ENCODE results near the gene NDUFAF5.
"Not testable (repeated sequence)": the region's sequence is repeated elsewhere in the genome, so short reads cannot be mapped to it uniquely, and the experiment has no call there.

Gene NDUFAF5

DNA sequence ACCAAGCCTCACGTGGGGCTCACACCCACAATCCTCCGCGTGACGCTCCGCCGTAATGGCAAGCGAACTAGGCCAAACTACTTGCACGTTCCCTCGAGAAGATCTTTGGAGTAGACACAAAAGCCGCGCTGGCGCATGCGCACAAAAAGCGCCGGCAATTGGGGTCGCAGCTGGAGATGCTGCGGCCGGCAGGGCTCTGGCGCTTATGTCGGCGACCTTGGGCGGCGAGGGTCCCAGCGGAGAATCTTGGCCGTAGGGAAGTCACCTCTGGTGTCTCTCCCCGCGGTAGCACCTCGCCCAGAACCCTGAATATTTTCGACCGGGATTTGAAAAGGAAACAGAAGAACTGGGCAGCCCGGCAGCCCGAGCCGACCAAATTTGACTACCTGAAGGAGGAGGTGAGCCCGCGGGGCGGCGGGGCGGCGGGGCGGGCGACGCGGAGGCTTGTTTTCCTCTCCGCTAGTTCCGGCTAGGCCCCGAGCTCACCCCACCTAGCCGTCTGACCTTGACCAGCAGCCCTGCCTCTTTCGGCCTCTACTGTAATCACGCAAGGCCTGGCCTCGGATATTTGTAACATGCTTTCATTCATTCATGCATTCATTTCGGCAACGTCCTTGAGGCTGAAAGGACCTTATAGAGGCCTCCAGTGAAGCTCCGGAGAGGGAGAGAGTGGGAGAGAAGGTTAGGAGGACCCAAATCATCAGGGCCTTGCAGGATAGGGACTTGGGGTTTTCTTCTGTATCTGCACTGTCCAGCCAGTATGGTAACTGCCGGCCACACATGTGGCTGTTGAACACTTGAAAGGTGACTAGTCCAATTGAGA, at the start of gene NDUFAF5, which contains the start of gene ESF1:
Gene NDUFAF5, plus strand, starts transcription at position 136 of the 823 bp plus-strand sequence. Its CDS starts 41 bp downstream, at position 177.
Gene ESF1, minus strand, starts transcription at position 27 of the 823 bp plus-strand sequence. CDS start 1,779 bp downstream, outside the sequence.
- peak; percentile 88 for DNase-seq (ENCODE audit: low spot score)

DNA sequence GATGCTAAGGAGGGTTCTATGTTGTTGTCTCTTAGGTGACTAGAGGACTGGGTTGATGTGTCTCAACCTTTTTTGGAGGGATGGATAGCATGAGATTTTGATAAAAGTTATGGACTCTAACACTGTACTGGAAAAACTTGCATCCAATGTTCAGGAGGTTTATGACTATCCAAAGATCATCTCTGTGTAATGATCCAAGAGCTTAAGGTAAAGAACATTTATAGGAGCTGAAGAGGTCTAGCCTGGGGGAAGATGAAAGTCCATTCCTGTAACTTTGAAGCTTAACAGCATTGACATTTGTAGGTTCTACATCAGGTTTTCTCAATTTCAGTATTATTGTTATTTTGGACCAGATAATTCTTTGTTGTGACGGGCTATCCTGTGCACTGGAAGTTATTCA, 49.0 kb upstream of the NDUFAF5 start:
- DNase-seq (ENCODE audit: low spot score) = no peak

DNA sequence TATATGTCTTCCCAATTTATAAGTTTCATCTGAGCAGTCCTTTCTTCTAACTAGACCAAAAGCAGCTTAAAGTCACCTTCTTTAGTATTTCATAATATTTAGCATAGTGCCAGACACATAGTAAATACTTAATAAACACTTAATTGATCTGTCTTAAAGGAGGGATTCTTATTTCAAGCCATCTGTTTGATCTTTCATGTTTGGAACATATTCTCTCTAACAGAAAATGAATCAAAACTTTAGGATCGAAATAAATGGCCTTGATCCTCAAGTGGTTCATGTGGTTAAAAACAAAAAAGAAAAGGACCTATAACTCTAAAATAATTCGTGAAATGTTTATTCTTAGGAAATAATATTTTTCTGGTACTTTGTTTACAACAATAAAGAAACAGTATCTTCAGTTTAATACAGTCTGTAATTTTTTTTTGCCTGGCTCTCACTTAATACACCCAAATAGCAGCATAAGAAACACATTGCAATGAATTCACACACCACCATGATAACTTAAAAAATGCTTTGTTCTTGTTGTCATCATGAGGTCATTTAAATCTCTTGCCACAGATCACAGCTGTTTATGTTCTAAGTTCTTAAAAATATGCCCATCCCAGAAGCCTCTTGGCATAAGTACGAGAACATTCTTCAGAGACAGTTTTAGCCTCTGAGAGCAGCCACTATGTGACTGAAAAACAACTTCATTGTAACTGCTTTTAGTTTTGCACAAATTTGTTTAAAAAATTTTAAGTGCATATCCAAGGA, 48.2 kb upstream of the NDUFAF5 start:
- no peak for DNase-seq (ENCODE audit: low spot score)

DNA sequence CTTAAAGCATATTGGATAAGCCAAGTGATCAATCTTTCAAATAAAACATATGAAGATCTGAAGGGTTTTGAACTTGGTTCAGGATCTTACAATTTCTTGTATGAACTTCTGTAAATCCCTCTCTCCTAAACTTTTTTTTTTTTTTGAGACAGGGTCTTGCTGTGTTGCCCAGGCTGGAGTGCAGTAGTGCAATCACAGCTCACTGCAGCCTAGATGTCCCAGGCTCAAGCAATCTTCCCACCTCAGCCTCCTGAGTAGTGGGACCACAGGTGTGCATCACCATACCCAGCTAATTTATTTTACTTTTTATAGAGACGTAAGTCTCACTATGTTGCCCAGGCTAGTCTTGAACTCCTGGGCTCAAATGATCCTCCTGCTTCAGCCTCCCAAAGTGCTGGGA, 46.6 kb upstream of the NDUFAF5 start:
- not testable (repeated sequence) for DNase-seq (ENCODE audit: low spot score)

- no peak for DNase-seq (ENCODE audit: low spot score)
Observed at GRCh38 chr20:13739731-13740649, 44.8 kb upstream of the NDUFAF5 start.

DNA sequence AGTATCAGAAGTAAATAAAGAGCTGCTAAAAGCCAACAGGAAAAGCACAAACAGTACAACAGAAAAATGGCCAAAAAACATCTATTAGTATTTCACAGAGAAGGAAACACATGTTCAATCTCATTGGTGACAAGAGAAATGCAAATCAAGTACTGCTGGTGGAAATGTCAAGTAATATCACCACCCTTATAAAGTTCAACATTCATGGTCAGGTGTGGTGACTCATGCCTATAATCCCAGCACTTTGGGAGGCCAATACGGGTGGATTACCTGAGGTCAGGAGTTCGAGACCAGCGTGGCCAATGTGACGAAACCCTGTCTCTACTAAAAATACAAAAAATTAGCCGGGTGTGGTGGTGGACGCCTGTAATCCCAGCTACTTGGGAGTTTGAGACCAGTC, 42.9 kb upstream of the NDUFAF5 start:
- DNase-seq (ENCODE audit: low spot score) = no peak

DNA sequence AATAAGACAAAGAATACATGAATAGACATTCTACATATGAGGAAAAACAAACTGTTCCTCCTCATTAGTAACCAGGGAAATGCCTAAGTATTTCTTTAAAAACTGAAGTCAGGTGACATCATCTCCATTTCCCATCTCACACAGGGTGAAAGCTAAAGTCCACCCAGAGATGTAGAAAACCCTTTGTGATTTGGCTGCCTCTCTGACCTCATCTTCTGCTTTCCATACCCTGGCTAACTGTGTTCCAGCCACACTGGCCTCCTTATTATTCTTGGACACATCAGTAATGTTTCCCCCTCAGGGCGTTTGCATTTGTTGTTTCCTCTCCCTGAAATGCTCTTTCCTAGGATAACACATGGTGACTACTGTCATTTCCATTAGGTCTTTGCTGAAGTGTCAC, 40.5 kb upstream of the NDUFAF5 start:
- DNase-seq (ENCODE audit: low spot score) = no peak

- DNase-seq (ENCODE audit: low spot score) = no peak
Observed at GRCh38 chr20:13745784-13746183, 39.0 kb upstream of the NDUFAF5 start.

GRCh38 chr20:13749811-13750210, 35.0 kb upstream of the NDUFAF5 start:
- DNase-seq (ENCODE audit: low spot score) = no peak

GRCh38 chr20:13753436-13754036, 31.3 kb upstream of the NDUFAF5 start:
- DNase-seq (ENCODE audit: low spot score) = no peak

DNA sequence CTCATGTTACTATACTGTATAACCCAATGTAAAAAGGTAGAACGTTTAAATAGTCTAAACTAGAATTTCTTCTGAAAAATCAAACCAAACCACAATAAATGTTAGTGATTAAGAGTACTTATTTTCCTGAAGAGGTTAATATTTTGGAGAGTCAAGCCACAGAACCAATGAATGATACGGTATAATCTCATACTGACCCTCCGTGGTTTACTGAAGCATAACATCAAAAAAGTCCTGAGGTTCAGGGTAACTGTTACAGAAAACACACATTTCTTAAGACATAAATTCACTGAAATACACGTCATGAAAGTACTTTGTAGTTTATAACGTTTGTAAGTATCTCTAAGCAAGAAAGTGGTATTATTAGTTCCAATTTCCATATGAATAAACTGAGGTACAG, 29.0 kb upstream of the NDUFAF5 start:
- no peak for DNase-seq (ENCODE audit: low spot score)

DNA sequence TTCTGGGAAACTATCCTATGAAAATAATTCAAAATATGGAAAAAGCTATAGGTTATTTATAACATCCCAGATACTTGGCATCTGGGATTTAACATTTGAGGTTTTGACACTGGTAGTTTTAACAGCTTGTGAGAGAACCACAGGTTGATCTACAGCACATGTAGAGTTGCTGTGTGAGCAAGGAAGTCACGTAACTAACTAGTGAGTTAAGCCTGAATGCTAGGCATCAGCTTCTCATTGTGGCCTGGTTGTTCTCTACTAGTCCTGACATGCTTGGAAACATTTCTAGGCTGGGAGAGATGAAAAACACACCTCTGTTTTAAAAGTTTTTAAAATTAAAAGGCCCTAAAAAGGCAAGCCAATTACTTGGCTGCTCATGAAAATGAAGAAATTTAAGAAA, 28.3 kb upstream of the NDUFAF5 start:
- no peak for DNase-seq (ENCODE audit: low spot score)

- no peak for DNase-seq (ENCODE audit: low spot score)
Observed at GRCh38 chr20:13758884-13759283, 25.9 kb upstream of the NDUFAF5 start.

DNA sequence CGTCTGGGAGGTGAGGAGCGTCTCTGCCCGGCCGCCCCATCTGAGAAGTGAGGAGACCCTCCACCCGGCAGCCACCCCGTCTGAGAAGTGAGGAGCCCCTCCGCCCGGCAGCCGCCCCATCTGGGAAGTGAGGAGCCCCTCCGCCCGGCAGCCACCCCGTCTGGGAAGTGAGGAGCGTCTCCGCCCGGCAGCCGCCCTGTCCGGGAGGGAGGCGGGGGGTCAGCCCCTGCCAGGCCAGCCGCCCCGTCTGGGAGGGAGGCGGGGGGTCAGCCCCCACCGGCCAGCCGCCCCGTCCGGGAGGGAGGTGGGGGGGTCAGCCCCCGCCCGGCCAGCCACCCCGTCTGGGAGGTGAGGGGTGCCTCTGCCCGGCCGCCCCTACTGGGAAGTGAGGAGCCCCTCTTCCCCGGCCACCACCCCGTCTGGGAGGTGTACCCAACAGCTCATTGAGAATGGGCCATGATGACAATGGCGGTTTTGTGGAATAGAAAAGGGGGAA, 24.3 kb upstream of the NDUFAF5 start:
- not testable (repeated sequence) for DNase-seq (ENCODE audit: low spot score)

DNA sequence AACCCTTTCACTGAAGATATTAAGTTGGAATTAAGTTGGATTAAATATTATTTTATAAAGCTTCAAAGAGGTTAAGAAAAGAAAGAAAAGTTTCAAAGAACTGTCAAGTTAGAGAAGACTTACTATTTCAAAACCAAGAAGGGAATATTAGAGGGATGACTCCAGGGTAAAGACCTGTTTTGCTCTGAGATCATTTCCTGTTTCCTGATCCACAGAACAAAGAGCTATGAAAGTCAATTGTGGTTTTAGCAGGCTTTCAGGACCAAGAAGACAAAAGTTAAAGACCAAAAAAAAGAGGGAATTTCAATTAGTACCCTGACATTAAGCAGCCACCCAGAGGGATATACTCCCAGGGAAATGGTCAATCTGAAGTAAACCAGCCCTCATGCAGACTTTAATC, 19.5 kb upstream of the NDUFAF5 start:
- DNase-seq (ENCODE audit: low spot score) = no peak

- DNase-seq (ENCODE audit: low spot score) = no peak
Observed at GRCh38 chr20:13765868-13766416, 18.9 kb upstream of the NDUFAF5 start.

- no peak for DNase-seq (ENCODE audit: low spot score)
Observed at GRCh38 chr20:13770141-13770540, 14.7 kb upstream of the NDUFAF5 start.

DNA sequence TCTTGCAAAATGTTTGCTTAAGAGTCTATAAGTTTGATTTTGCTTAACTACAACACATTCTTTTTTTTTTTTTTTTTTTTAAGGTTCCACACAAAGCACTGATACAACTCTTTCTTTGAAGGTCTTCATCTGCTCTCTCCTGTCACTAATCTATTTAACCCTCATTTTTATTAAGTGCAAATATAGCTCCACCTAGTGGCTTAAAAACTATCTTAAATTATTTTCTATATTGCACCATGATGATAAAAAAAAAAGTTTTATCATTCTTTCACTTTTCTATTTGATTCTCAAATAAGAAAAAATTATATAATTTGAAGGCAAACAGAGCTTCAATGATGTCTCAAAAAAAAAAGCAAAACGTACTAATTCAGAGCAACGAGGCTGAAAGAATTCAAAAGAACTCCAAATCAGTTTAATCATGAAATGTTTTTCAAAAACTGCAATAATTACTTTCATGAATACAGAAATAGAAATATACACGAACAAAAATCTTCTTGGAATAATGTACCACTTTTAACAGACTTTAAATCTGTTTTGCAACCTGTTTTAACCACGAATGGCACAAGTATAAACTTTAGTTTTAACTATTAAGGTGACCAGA, 12.9 kb upstream of the NDUFAF5 start:
- peak; percentile 12 for DNase-seq (ENCODE audit: low spot score)

DNA sequence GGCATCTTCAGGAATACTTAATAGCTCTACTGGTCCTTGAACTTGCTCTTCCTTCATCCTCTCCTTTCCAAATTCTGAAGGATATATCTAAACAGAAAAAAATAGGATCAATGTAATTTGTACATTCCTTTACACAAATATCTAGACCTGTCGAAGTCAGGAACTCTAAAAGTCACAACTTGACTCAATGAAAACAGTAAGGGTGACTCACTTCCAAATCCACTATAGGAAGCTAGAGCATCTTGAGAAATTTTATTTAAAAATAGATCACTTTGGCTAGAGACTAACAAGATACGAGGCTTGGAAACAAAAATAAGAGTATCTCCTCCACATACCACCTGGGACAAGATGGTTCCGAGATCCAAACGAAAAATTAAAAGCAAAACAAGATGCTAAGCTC, 12.3 kb upstream of the NDUFAF5 start:
- no peak for DNase-seq (ENCODE audit: low spot score)

- no peak for DNase-seq (ENCODE audit: low spot score)
Observed at GRCh38 chr20:13775867-13776266, 9.0 kb upstream of the NDUFAF5 start.

- no peak for DNase-seq (ENCODE audit: low spot score)
Observed at GRCh38 chr20:13777171-13777601, 7.6 kb upstream of the NDUFAF5 start.

Data from germinal center (tissue), 1 donor.